H1 (cell line): Measurements from ENCODE around the gene UPF3B. TPM values are rescaled to one million over a fixed set of nuclear protein-coding genes. Genes with fewer than 3 reads are reported as not detected.

Source experiments
- CTCF ChIA-PET: fragments of 300-600 bp; sonication (Branson Sonifier 250); formaldehyde crosslinking; loops from one replicate; lab custom pipeline; 2021; ENCODE audit not compliant: partially characterized antibody; lab: Charles Lee
- POLR2A ChIA-PET: fragments of 300-600 bp; sonication (Branson Sonifier 250); formaldehyde crosslinking; loops from one replicate; lab custom pipeline; 2021; ENCODE audit warnings: inconsistent platforms; ENCODE audit not compliant: partially characterized antibody; lab: Charles Lee
- DNase-seq, 2 experiments: peaks; one replicate each; pipeline versions ENCODE4 v3.0.0 to v3.0.0-alpha.2; 2010 to 2022; ENCODE audit warnings: low spot score in 2 of 2, low read depth in 1 of 2, mixed read lengths in 1 of 2
- FAIRE-seq: peaks from 2 replicates; lab custom pipeline; 2011; peaks lifted over from hg19 to GRCh38; lab: Jason Lieb, UNC
- H2AFZ ChIP-seq: 2 replicates; pipeline ENCODE4 v1.8.1; 2012; ENCODE audit warnings: low read length, inconsistent platforms
- H2AK5ac ChIP-seq: 2 replicates; pipeline ENCODE4 v1.6.1; 2013; ENCODE audit warnings: low read depth, low read length
- H2BK120ac ChIP-seq: replicated peaks from 2 replicates; pipeline ENCODE3; 2013; ENCODE audit warnings: low read depth, low read length, inconsistent platforms
- H2BK12ac ChIP-seq: 2 replicates; pipeline ENCODE4 v1.6.1; 2013; ENCODE audit warnings: low read depth, low read length
- H2BK15ac ChIP-seq: 2 replicates; pipeline ENCODE4 v1.6.1; 2013; ENCODE audit warnings: low read length
- H2BK20ac ChIP-seq: 2 replicates; pipeline ENCODE4 v1.6.1; 2013; ENCODE audit warnings: low read length
- H2BK5ac ChIP-seq: 2 replicates; pipeline ENCODE4 v1.6.1; 2013; ENCODE audit warnings: low read depth, low read length
- H3K14ac ChIP-seq: 2 replicates; pipeline ENCODE4 v1.6.1; 2013; ENCODE audit warnings: inconsistent platforms; ENCODE audit not compliant: insufficient read length
- H3K18ac ChIP-seq: 2 replicates; pipeline ENCODE4 v1.6.1; 2013; ENCODE audit warnings: low read length; ENCODE audit errors: extremely low read depth
- H3K23ac ChIP-seq: 2 replicates; pipeline ENCODE4 v1.6.1; 2013; ENCODE audit warnings: inconsistent platforms; ENCODE audit not compliant: insufficient read length
- H3K23me2 ChIP-seq: 2 replicates; pipeline ENCODE4 v1.6.1; 2013; ENCODE audit warnings: low read depth, low read length
- H3K27ac ChIP-seq: 2 replicates; pipeline ENCODE4 v1.6.1; 2011; ENCODE audit warnings: low read depth, low read length, inconsistent platforms
- H3K27me3 ChIP-seq, 4 experiments: replicated peaks in 1 of 4; 1 replicate in 1 of 4; 2 replicates in 3 of 4; pipeline versions ENCODE4 v1.6.1 to v1.8.1; 2011 to 2013; ENCODE audit warnings: low read length in 3 of 4, mild to moderate bottlenecking in 3 of 4, inconsistent platforms in 2 of 4, mixed read lengths in 2 of 4, moderate library complexity in 1 of 4; ENCODE audit not compliant: control insufficient read depth in 3 of 4, insufficient read depth in 3 of 4; ENCODE audit errors: extremely low read depth in 1 of 4
- H3K36me3 ChIP-seq, 4 experiments: 2 replicates each; pipeline versions ENCODE4 v1.6.1 to v1.8.1; 2011 to 2013; ENCODE audit warnings: mild to moderate bottlenecking in 4 of 4, low read length in 3 of 4, moderate library complexity in 2 of 4, control low read depth in 1 of 4, inconsistent platforms in 1 of 4; ENCODE audit not compliant: insufficient read depth in 4 of 4, control insufficient read depth in 2 of 4
- H3K4ac ChIP-seq: replicated peaks from 2 replicates; pipeline ENCODE3; 2013; ENCODE audit warnings: low read length, low read depth, mixed read lengths, inconsistent platforms; ENCODE audit not compliant: insufficient read length
- H3K4me1 ChIP-seq, 4 experiments: replicated peaks in 1 of 4; 1 replicate in 1 of 4; 2 replicates in 3 of 4; pipeline versions ENCODE4 v1.6.1 to v1.8.1; 2011 to 2013; ENCODE audit warnings: low read length in 3 of 4, inconsistent platforms in 2 of 4, mixed read lengths in 1 of 4; ENCODE audit not compliant: insufficient read depth in 4 of 4, control insufficient read depth in 3 of 4
- H3K4me2 ChIP-seq, 2 experiments: 2 replicates each; pipeline versions ENCODE4 v1.6.1 to v1.8.1; 2011 to 2013; ENCODE audit warnings: low read depth in 2 of 2, low read length in 2 of 2, control low read depth in 1 of 2, inconsistent platforms in 1 of 2, mild to moderate bottlenecking in 1 of 2; ENCODE audit not compliant: insufficient read depth in 1 of 2
- H3K4me3 ChIP-seq, 4 experiments: fragments of 200-600, 300-600 bp in 1 of 4; sonication (generic), shearing (Covaris generic), sonication (Bioruptor Twin) in 1 of 4; 2 replicates each; pipeline versions ENCODE4 v1.5.1 to v1.8.1; 2011 to 2016; ENCODE audit warnings: low read length in 4 of 4, low read depth in 3 of 4, control low read depth in 2 of 4, inconsistent platforms in 2 of 4, mild to moderate bottlenecking in 2 of 4, mixed read lengths in 1 of 4, moderate library complexity in 1 of 4; ENCODE audit not compliant: insufficient read depth in 2 of 4; ENCODE audit errors: extremely low read depth in 1 of 4
- H3K56ac ChIP-seq: replicated peaks from 2 replicates; pipeline ENCODE3; 2013; ENCODE audit warnings: low read depth, mild to moderate bottlenecking, mixed read lengths, low read length, inconsistent platforms; ENCODE audit not compliant: insufficient read length
- H3K79me1 ChIP-seq: 2 replicates; pipeline ENCODE4 v1.6.1; 2013; ENCODE audit warnings: low read depth, low read length, control low read depth
- H3K79me2 ChIP-seq, 2 experiments: 2 replicates each; pipeline versions ENCODE4 v1.6.1 to v1.8.1; 2012 to 2013; ENCODE audit warnings: low read length in 2 of 2, mild to moderate bottlenecking in 2 of 2, inconsistent platforms in 1 of 2; ENCODE audit not compliant: insufficient read depth in 2 of 2, control insufficient read depth in 1 of 2
- H3K9ac ChIP-seq, 4 experiments: replicated peaks in 1 of 4; 1 replicate in 1 of 4; 2 replicates in 3 of 4; pipeline versions ENCODE4 v1.6.1 to v1.8.1; 2011 to 2013; ENCODE audit warnings: low read depth in 3 of 4, low read length in 3 of 4, control low read depth in 2 of 4, mild to moderate bottlenecking in 2 of 4, moderate library complexity in 2 of 4, inconsistent platforms in 1 of 4; ENCODE audit errors: extremely low read depth in 1 of 4
- H3K9me3 ChIP-seq, 2 experiments: 2 replicates each; pipeline versions ENCODE4 v1.6.1 to v1.8.1; 2012 to 2013; ENCODE audit warnings: mild to moderate bottlenecking in 2 of 2, moderate library complexity in 2 of 2, control low read depth in 1 of 2, inconsistent platforms in 1 of 2, low read depth in 1 of 2, low read length in 1 of 2, mixed read lengths in 1 of 2; ENCODE audit not compliant: insufficient read depth in 2 of 2
- H4K20me1 ChIP-seq, 2 experiments: replicated peaks in 1 of 2; 2 replicates each; pipeline versions ENCODE3 to v1.8.1; 2011 to 2013; ENCODE audit warnings: inconsistent platforms in 2 of 2, low read length in 2 of 2, mild to moderate bottlenecking in 1 of 2; ENCODE audit not compliant: insufficient read depth in 2 of 2, control insufficient read depth in 1 of 2
- H4K5ac ChIP-seq: 2 replicates; pipeline ENCODE4 v1.6.1; 2013; ENCODE audit warnings: low read length, low read depth, mixed read lengths, inconsistent platforms; ENCODE audit not compliant: insufficient read length
- H4K8ac ChIP-seq: 2 replicates; pipeline ENCODE4 v1.8.0; 2013; ENCODE audit warnings: mild to moderate bottlenecking, moderate library complexity, low read length, inconsistent platforms; ENCODE audit not compliant: insufficient read depth; ENCODE audit errors: extremely low read depth
- H4K91ac ChIP-seq: replicated peaks from 2 replicates; pipeline ENCODE3; 2013; ENCODE audit warnings: low read length, mixed read lengths, inconsistent platforms; ENCODE audit not compliant: insufficient read length
- EP300 ChIP-seq, 2 experiments: IDR thresholded peaks; 1 replicate in 1 of 2; 2 replicates in 1 of 2; pipeline ENCODE4 v1.6.1; 2011 to 2012; ENCODE audit warnings: low read depth in 2 of 2, low read length in 2 of 2, mild to moderate bottlenecking in 2 of 2, borderline replicate concordance in 1 of 2, inconsistent platforms in 1 of 2, moderate library complexity in 1 of 2
- KDM1A ChIP-seq: fragments of 200-600, 300-600 bp; sonication (generic); IDR thresholded peaks from 2 replicates; pipeline ENCODE4 v1.7.1; 2016; ENCODE audit warnings: mild to moderate bottlenecking, low read length, borderline replicate concordance
- KDM4A ChIP-seq: IDR thresholded peaks from one replicate; pipeline ENCODE4 v1.7.1; 2012; ENCODE audit warnings: low read depth, mild to moderate bottlenecking, moderate library complexity, low read length, inconsistent platforms; ENCODE audit not compliant: severe bottlenecking
- POLR2AphosphoS5 ChIP-seq: IDR thresholded peaks from 2 replicates; pipeline ENCODE4 v1.6.1; 2011; ENCODE audit warnings: low read depth, low read length
- POU5F1 ChIP-seq: IDR thresholded peaks from 2 replicates; pipeline ENCODE4 v1.6.1; 2011; ENCODE audit warnings: low read depth, mild to moderate bottlenecking, low read length, moderate library complexity
- RAD21 ChIP-seq, 2 experiments: IDR thresholded peaks in 1 of 2; conservative IDR thresholded peaks in 1 of 2; 2 replicates each; pipeline ENCODE4 v1.6.1; 2011; ENCODE audit warnings: low read depth in 2 of 2, low read length in 2 of 2, improper control_type of control experiment in 1 of 2, inconsistent platforms in 1 of 2, mild to moderate bottlenecking in 1 of 2, moderate library complexity in 1 of 2
- RBBP5 ChIP-seq: IDR thresholded peaks from 2 replicates; pipeline ENCODE4 v1.7.1; 2012; ENCODE audit warnings: low read depth, mild to moderate bottlenecking, inconsistent platforms, low read length, moderate library complexity, borderline replicate concordance
- SIN3A ChIP-seq, 2 experiments: IDR thresholded peaks in 1 of 2; conservative IDR thresholded peaks in 1 of 2; 2 replicates each; pipeline ENCODE4 v1.6.1; 2011 to 2012; ENCODE audit warnings: low read length in 2 of 2, improper control_type of control experiment in 1 of 2, low read depth in 1 of 2, mild to moderate bottlenecking in 1 of 2
- SP4 ChIP-seq: IDR thresholded peaks from 2 replicates; pipeline ENCODE4 v1.6.1; 2012; ENCODE audit warnings: low read length, inconsistent platforms
- TCF12 ChIP-seq: IDR thresholded peaks from 2 replicates; pipeline ENCODE4 v1.6.1; 2011; ENCODE audit warnings: low read depth, mild to moderate bottlenecking, low read length
- TEAD4 ChIP-seq: IDR thresholded peaks from 2 replicates; pipeline ENCODE4 v1.6.1; 2012; ENCODE audit warnings: low read depth, low read length, inconsistent platforms, mixed read lengths
- WGBS, 2 experiments: shearing (Covaris generic) in 1 of 2; methylation state at CpG; one replicate each; pipeline versions ENCODE4 v1.1.6 to v1.1.7; 2013 to 2015; ENCODE audit warnings: low lambda C conversion rate in 2 of 2, mixed read lengths in 2 of 2, inconsistent platforms in 1 of 2, low coverage in 1 of 2, missing lambda C conversion rate in 1 of 2; ENCODE audit not compliant: insufficient replicate concordance in 2 of 2, insufficient coverage in 1 of 2, insufficient read length in 1 of 2; ENCODE audit errors: extremely low coverage in 1 of 2, missing lambda C conversion rate in 1 of 2; 5-methylcytosine and 5-hydroxymethylcytosine counted together
- polyA plus RNA-seq, 7 experiments: library from polyadenylated mRNA; depleted of rRNA in 3 of 7; stranded (reverse) in 5 of 7; unstranded in 2 of 7; fragments of >200 nt in 5 of 7; fragments of 200-250 nt in 2 of 7; gene quantifications; 1 replicate in 5 of 7; 2 replicates in 1 of 7; 4 replicates in 1 of 7; pipeline versions ENCODE4 v1.2.1 to v1.2.3, GENCODE V29; 2011 to 2013; ENCODE audit warnings: missing spikeins in 2 of 7, mixed read lengths in 2 of 7
- total RNA-seq: library from RNA; stranded (reverse); fragmentation: NEBNext Ultra II Directional; extraction: Animal tissue kit (Norgen Biotek cat#: 25700); gene quantifications from 2 replicates; pipeline ENCODE4 v1.2.1, GENCODE V29; 2021

UPF3B gene
- total and polyA plus RNA-seq, 2 of the 8 experiments (the other 6 are each of a cell fraction or from before 2014, with no cell fraction given), result 7.8 to 20.9 TPM

DNA sequence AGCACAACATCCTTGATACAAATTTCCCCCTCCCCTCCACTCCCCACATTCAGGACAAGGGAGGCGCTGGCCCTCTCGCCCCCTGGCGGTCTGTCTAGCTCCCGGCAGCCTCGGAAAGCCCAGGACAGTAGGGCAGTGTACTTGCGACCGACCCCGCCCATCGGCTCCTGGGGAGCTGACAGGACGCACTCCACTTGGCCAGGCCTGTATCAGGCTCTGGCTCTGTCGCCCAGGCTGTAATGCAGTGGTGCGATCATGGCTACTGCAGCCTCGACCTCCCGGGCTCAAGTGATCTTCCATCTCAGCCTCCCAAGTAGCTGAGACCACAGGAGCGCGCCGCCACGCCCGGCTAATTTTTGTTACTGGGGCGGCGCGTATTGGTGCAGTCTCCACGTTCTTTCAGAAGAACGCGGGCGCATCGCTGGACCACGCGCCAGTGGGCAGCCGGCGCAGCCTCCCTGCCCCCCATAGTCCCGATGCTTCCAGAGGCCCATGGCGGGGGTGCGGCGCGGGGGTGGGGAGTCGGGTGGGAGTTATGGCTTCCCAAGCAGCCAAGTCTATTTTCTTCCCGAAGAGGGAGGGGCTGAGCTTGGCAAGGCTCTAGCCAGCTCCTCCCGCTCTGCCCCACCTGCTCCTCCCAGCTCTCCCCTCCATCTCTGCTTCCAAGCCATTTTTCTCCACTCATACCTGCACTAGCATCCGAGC, 35.1 kb upstream of the UPF3B start:
- Histone ChIP-seq H3K4me2 (peak overlapping the region; percentile 27 to 62), H4K91ac (no peak overlapping the region), H3K4me3 (peak overlapping the region; percentile 47 to 65 (median 52)), H2BK12ac (no peak overlapping the region), H3K27ac (no peak overlapping the region), H2BK5ac (no peak overlapping the region), H3K23me2 (no peaks in the 10 kb centered on the region), H3K27me3 (no peaks in the 10 kb centered on the region), H3K23ac (no peak overlapping the region), H3K4ac (no peak overlapping the region), H2AK5ac (no peak overlapping the region), H3K14ac (no peak overlapping the region), H2BK120ac (no peak overlapping the region), H4K8ac (peak overlapping the region; percentile 57; the same call in 1 of the 2 replicates), H2AFZ (no peak overlapping the region), H2BK15ac (no peak overlapping the region), H3K4me1 (no peaks in the 10 kb centered on the region; a peak in 1 of 7 replicates), H3K79me1 (no peaks in the 10 kb centered on the region), H3K56ac (no peak overlapping the region), H3K18ac (no peak overlapping the region), H3K79me2 (no peaks in the 10 kb centered on the region), H3K36me3 (no peaks in the 10 kb centered on the region), H3K9me3 (no peaks in the 10 kb centered on the region), H3K9ac (no peak overlapping the region), H2BK20ac (no peak overlapping the region), H4K20me1 (no peaks in the 10 kb centered on the region), H4K5ac (no peak overlapping the region)
- WGBS, 2 experiments, result 5% methylated on average over 7 of the region's 40 CpGs; no CpG with 5 or more reads in 1 of the 2 experiments
- ChIA-PET CTCF (interaction anchor here (0.5 to 2.3 kb wide), 13 partner anchors 9 to 1572 kb away, joined by 3 to 13 read pairs (median 3); partner anchors contain the start of genes NDUFA1, RNF113A and UPF3B), POLR2A (interaction anchor here (1.1 to 3.1 kb wide), 5 partner anchors 12 to 131 kb away, joined by 3 to 12 read pairs (median 5); partner anchors contain the start of genes NDUFA1, RNF113A, RPL39 and UPF3B)
- DNase-seq (peak; percentile 53 to 82), FAIRE-seq (peak; percentile 86)
- peak in 1 of 2 experiments; percentile 65; a peak in 2 of 4 replicates for TF ChIP-seq SIN3A (conservative IDR thresholded peaks at IDR 0.05 in 1 of 2, IDR thresholded peaks at IDR 0.05 in 1 of 2; ENCODE audit: low read depth in 1 of 2, low read length in 2 of 2)
- TF ChIP-seq TCF12, result no peak
- no peak for TF ChIP-seq RBBP5
- no peak for TF ChIP-seq TEAD4
- peak; percentile 23 to 47; a peak in 2 of 4 replicates for TF ChIP-seq RAD21 (IDR thresholded peaks at IDR 0.05 in 1 of 2, conservative IDR thresholded peaks at IDR 0.05 in 1 of 2; ENCODE audit: low read depth in 2 of 2, low read length in 2 of 2)
- TF ChIP-seq EP300 (IDR thresholded peaks at IDR 0.05; ENCODE audit: borderline replicate concordance in 1 of 2, low read depth in 2 of 2, low read length in 2 of 2), result no peak
- no peak for TF ChIP-seq KDM1A
- no peak for TF ChIP-seq SP4
- peak; percentile 35 for TF ChIP-seq KDM4A
- peak; percentile 13; the same call in 1 of the 2 replicates for TF ChIP-seq POLR2AphosphoS5
- TF ChIP-seq POU5F1, result no peak
